C4-2B (cell line): Measurements from ENCODE around the gene UGT1A6.

Experiments used
- H3K27ac ChIP-seq: fragments of 450-650 bp; 2 replicates; pipeline ENCODE4 v1.5.1; 2017
- ZFX ChIP-seq: fragments of 450-650 bp; IDR thresholded peaks from 2 replicates; pipeline ENCODE4 v1.6.1; 2017
- TF ChIP-seq, protein P1 (sequence below): fragments of 450-650 bp; conservative IDR thresholded peaks from 2 replicates; pipeline ENCODE4 v1.5.1; 2017; ENCODE audit warnings: mild to moderate bottlenecking

The UGT1A6 gene

DNA sequence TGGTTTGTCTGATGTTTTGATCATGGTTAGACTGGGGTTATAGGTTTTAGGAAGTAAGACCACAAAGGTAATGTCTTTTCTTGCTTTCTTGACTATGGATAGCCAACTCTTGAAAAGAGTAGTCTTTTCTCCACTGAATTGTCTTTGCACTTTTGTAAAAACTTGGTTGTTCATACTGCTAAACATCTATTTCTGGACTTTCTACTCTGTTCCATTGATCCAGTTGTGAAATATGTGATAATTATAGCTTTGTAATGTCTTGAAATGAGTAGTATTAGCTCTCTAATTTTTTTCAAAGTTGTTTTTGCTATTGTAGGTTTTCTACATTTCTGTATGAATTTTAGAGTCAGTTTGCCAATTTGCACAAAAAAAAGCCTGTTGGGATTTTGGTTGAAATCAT is 34.1 kb upstream of the UGT1A6 start:
- H3K27ac ChIP-seq, result no peak overlapping the region
- TF ChIP-seq, protein P1, sequence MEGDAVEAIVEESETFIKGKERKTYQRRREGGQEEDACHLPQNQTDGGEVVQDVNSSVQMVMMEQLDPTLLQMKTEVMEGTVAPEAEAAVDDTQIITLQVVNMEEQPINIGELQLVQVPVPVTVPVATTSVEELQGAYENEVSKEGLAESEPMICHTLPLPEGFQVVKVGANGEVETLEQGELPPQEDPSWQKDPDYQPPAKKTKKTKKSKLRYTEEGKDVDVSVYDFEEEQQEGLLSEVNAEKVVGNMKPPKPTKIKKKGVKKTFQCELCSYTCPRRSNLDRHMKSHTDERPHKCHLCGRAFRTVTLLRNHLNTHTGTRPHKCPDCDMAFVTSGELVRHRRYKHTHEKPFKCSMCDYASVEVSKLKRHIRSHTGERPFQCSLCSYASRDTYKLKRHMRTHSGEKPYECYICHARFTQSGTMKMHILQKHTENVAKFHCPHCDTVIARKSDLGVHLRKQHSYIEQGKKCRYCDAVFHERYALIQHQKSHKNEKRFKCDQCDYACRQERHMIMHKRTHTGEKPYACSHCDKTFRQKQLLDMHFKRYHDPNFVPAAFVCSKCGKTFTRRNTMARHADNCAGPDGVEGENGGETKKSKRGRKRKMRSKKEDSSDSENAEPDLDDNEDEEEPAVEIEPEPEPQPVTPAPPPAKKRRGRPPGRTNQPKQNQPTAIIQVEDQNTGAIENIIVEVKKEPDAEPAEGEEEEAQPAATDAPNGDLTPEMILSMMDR, result no peak
- no peak for TF ChIP-seq ZFX

DNA sequence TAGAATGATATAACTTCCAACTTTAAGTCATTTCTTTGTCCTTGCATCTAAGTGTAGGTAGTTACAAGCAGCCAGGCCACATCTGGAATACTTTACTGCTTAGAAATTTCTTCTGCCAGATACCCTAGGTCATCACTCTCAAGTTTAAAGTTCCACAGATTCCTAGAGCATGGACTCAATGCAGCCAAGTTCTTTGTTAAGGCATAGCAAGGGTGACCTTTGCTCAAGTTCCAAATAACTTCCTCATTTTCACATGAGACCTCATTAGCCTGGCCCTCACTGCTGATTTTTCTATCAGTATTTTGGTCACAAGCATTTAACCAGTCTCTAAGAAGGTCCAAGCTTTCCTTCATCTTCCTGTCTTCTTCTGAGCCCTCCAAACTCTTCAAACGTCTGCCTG is 28.8 kb upstream of the UGT1A6 start:
- no peak for TF ChIP-seq ZFX
- TF ChIP-seq, protein P1, result no peak
- H3K27ac ChIP-seq, result no peak overlapping the region

GRCh38 chr2:233668605-233669260 is 24.0 kb upstream of the UGT1A6 start:
- no peak overlapping the region for H3K27ac ChIP-seq
- TF ChIP-seq, protein P1, result no peak
- no peak for TF ChIP-seq ZFX

GRCh38 chr2:233671290-233672161 is 21.2 kb upstream of the UGT1A6 start, which contains the start of gene UGT1A9:
Gene UGT1A9, plus strand, starts transcription at chr2:233671898. Its CDS starts 37 bp downstream, at chr2:233671935.
- no peak for TF ChIP-seq ZFX
- TF ChIP-seq, protein P1, result no peak
- no peak within 1 kb of the TSS for H3K27ac ChIP-seq

DNA sequence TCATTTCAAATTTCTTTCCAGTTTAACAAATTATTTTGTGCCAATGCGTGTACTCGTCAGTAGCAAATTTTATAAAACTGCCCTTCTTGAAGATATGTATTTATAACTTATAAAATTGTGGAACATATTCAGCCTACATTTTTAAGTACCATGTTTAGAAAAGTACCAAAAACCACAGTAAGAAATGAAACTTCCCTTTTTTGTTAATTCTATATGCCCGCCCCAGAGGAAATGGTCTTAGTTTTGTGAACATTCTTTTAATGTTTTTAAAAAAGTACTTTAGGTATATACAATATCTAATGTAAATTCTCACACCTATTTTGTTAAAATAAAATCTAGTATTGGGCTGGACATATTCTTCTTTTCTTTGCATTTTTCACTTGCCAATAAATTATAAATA is 19.8 kb upstream of the UGT1A6 start:
- no peak overlapping the region for H3K27ac ChIP-seq
- no peak for TF ChIP-seq ZFX
- TF ChIP-seq, protein P1, result no peak

DNA sequence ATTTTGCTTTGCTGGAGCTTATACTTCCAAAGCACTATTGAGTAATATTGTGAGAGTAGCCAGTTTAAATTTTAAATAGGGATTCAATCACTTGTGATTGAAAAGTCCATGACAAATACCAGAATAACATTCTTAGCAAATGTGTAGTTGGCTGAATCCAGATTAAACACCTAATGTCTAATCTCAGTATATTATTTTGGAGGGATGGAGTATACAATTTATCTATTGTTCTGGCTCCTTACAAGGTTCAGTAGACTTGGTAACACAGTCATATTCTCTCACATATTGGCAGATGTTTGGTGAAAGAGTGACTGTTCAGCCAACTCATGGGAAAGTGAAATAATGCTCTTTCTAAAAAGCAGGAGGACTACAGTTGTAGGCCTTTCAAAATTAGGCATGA is 18.8 kb upstream of the UGT1A6 start:
- no peak overlapping the region for H3K27ac ChIP-seq

More for the DNA sequence above, 18.8 kb upstream of the UGT1A6 start:
- TF ChIP-seq, protein P1, result no peak
- no peak for TF ChIP-seq ZFX
